MM.1S (cell line): ENCODE data around the gene CCDC127.

Experiments
- CTCF ChIP-seq: fragments of 300-600 bp; sonication (generic); IDR thresholded peaks from 2 replicates; pipeline ENCODE4 v1.5.1; 2016; ENCODE audit warnings: antibody characterized with exemption, low read length, mixed read lengths
- EZH2phosphoT487 ChIP-seq: fragments of 300-600 bp; sonication (generic); IDR thresholded peaks from 2 replicates; pipeline ENCODE4 v1.6.1; 2018; ENCODE audit warnings: antibody characterized with exemption, low read length

GRCh38 chr5:196350-196749 lies 21.6 kb downstream of the CCDC127 start:
- TF ChIP-seq CTCF (no peak), EZH2phosphoT487 (no peak)
